GM12801 (cell line): ENCODE results near the gene TMEM212.

Source experiments
- TF ChIP-seq, protein P1 (sequence below): IDR thresholded peaks from one replicate; pipeline ENCODE4 v1.5.1; 2011; ENCODE audit warnings: control low read depth; ENCODE audit not compliant: insufficient read length; ENCODE audit errors: extremely low read depth

The TMEM212 gene

DNA sequence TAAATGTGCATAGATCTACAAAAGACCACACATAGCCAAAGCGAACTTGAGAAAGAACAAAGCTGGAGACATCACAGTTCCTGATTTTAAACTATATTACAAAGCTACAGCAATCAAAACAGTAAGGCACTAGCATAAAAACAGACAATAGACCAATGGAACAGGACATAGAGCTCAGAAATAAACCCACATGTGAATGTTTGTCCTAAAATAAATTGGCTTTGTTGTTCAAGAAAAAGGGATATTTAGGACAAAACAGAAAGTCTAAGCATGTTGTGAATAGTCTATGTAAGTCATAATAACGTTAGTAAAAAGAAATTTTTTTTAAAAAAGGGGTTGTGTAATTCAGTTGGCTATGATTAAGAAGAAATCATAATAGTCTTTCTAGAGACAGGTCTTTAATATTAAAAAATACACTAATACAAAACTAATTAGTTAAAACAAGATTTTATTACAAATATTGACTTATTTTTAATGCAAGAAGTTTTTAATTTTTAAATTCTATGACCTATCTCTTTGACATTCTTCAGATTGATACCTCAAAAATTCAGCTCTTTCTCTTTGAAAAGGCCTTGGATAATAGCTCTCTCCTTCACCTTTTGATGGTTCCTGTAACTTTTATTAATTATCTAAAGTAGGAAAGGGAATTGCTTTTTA is 11.6 kb downstream of the TMEM212 start:
- TF ChIP-seq, protein P1, sequence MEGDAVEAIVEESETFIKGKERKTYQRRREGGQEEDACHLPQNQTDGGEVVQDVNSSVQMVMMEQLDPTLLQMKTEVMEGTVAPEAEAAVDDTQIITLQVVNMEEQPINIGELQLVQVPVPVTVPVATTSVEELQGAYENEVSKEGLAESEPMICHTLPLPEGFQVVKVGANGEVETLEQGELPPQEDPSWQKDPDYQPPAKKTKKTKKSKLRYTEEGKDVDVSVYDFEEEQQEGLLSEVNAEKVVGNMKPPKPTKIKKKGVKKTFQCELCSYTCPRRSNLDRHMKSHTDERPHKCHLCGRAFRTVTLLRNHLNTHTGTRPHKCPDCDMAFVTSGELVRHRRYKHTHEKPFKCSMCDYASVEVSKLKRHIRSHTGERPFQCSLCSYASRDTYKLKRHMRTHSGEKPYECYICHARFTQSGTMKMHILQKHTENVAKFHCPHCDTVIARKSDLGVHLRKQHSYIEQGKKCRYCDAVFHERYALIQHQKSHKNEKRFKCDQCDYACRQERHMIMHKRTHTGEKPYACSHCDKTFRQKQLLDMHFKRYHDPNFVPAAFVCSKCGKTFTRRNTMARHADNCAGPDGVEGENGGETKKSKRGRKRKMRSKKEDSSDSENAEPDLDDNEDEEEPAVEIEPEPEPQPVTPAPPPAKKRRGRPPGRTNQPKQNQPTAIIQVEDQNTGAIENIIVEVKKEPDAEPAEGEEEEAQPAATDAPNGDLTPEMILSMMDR = no peak

DNA sequence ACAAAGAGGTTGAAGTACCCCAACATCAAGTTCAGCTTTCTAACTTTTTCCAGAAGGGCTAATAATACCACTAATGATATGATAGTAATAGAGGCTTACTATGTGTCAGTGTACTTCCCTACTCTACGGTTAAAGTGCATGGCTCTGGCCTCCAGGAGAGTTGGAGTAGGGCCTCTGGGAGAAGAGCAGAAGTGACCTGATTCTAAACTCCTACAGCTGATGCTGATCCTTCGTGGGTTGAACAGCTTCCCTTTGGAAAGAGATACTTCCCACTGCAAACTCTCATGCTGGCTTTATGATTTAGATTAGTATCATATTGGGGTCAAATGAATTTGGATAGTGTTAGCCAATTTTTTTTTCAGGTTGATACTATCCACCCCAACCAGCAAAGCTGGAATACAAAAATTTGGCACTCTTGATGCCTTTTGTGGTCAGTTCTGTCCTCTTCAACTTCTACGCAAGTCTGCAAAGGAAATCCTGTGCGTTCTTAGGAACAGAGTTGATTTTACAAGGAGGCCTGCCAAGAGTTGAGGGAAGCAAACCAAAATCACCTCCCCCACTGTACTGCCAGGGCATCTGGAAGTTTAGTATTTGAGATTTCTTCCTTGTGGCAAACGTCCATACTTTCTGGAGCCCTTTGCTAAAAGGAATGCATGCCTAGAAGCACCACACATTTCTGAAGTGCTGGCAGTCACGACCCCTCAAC is 17.8 kb downstream of the TMEM212 start:
- TF ChIP-seq, protein P1 = no peak

DNA sequence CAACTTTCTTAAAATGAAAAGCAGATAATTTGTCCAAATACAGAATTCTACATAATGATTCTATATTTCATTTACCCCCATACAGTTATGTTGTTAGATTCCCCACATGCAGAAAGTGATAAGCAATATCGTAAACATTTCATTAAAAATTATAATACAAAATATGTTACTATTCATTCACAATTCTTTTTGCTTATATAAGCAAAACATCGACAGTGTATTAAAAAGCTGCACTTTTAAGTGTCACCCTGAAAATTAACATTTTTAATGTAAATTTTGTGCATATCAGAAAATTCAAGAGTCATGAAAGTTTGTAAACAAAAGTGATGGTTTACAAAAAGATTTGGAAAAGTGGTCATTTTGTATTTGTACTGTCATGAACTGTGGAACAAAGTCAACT is 19.2 kb downstream of the TMEM212 start:
- TF ChIP-seq, protein P1 = no peak

DNA sequence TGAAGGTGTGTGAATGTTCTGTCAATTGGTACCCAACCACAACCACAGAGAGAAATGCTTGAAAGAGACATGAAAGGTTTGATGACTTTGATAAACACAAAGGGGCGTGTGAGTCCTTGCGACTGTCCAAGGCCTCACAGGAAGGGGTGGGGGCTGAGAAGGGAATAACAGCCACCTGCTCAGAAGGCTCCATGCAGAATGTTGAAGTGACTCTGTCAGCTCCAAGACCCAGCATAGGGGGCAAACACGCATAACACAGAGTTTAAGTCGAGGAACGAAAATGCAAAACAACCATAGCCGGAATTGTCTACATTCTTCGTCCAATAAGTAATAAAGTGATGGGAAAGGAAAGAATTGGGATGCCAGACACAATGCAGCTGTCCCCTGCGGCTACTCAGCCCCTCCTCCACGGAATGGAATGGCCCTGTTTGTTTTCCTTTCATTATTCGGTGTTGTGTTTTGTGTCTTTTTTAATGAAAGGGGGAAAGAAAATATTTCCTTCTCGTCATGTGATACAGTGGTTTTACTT is 19.9 kb downstream of the TMEM212 start:
- TF ChIP-seq, protein P1 = no peak

DNA sequence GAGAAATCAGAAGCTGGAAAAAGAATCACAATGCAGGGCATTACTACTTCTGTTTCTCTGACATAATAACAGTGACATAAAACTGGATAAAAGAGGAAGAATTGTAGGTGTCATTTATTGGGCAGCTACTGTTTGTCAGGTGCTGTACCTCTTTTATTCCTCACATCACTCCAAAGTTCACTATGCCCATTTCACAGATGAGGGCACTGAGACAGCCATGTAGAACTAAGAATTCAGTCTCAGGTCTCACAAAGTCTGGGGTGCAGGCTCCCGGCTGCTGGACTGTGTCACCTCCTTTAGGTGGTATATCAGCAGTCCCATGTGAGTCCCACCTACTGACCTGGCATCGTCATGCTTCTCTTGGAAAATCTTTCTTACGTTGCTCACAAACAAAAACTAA is 20.8 kb downstream of the TMEM212 start:
- TF ChIP-seq, protein P1 = no peak

DNA sequence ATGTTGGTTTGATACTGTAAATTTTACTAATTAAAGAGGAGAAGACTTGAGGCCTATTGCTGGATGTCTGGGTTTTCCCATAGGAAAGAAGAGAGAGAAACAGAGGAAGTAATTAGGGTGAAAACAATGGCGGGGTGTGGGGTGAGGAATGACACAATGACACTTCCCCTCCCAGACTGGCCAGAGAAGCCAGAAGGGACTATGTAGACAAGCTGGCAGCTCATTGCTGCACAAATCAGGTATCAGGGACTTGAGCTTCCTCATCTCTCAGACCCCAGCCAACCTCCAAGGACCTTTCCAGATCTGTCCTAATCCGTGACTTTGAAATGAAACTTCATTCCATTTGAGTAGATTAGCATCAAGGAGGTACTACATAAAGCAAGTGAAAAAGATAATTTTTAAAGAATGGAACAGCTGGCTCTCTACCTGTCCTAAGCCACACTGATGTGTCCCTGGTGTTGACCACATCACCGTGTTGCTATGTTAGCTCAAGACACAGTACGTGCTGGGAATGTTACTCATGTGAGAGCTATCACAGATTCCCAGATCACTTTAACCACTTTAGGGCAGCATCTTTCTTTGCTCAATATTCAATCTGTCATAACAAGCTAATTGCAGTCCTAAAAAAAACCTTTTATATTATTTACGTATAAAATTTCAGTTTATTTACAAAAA is 22.2 kb downstream of the TMEM212 start:
- TF ChIP-seq, protein P1 = no peak

DNA sequence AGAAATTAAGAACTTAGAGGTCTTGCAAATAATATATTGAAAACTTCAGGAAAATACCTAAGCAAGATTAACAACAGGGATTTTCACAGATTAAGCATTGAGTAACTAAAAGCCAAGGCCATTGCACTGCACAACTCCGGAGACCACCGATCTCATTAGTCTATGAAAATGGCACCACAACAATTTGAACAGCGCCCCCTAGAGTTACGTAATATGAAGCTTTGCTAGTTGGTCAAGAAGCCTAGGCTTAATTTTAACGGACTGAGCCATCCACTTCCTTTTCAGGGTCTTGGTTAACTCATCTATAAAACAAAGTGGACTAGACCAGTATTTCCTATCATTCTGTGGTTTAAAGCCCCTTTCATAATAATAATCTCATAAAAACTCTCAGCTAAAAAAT is 24.8 kb downstream of the TMEM212 start:
- TF ChIP-seq, protein P1 = no peak
